ENCODE results near the gene NPC2.

Gene NPC2

DNA sequence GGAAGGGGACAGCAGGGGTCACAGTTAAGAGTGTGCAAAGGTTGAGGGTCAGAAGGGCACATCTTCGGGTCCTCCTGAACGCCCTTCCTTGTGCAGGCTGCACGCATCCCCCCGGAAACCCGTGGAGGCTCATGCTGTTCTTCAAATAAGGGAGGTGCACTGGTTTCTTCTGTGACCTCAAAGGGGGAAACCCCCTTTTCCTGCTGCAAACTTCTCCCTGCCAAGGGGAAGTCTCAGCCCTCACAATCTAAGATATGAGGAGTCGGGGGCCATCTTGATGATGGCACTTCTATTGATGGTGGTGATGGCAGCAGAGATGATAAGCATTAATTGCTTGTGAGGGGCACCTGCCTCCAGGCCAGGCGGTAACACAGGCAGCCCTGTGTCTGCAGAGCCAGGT lies 40.5 kb upstream of the NPC2 start:
- TF ChIP-seq, protein P1, sequence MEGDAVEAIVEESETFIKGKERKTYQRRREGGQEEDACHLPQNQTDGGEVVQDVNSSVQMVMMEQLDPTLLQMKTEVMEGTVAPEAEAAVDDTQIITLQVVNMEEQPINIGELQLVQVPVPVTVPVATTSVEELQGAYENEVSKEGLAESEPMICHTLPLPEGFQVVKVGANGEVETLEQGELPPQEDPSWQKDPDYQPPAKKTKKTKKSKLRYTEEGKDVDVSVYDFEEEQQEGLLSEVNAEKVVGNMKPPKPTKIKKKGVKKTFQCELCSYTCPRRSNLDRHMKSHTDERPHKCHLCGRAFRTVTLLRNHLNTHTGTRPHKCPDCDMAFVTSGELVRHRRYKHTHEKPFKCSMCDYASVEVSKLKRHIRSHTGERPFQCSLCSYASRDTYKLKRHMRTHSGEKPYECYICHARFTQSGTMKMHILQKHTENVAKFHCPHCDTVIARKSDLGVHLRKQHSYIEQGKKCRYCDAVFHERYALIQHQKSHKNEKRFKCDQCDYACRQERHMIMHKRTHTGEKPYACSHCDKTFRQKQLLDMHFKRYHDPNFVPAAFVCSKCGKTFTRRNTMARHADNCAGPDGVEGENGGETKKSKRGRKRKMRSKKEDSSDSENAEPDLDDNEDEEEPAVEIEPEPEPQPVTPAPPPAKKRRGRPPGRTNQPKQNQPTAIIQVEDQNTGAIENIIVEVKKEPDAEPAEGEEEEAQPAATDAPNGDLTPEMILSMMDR (IDR thresholded peaks at IDR 0.05; ENCODE audit: extremely low read depth, missing control alignments), result no peak
- no peak for DNase-seq (ENCODE audit: low spot score)

DNA sequence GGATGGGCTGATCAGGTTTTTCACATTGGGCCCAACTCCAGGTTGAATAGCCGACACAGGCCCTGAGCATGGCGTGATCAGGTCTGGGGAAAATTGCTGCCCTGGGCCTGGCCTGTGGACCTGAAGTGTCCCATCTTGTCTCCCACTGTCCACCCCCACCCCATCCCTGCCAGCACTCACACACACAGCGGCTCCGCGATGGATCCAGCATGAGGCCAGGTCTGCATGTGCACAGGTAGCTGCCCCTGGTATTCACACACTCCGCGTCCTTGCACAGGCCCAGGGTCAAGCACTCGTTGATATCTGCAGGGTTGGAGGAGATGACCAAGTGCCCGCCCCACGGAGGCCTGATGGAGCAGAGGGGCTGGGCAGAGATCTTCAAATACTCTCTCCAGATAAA lies 39.1 kb upstream of the NPC2 start:
- DNase-seq (ENCODE audit: low spot score), result no peak
- TF ChIP-seq, protein P1 (IDR thresholded peaks at IDR 0.05; ENCODE audit: extremely low read depth, missing control alignments), result no peak

DNA sequence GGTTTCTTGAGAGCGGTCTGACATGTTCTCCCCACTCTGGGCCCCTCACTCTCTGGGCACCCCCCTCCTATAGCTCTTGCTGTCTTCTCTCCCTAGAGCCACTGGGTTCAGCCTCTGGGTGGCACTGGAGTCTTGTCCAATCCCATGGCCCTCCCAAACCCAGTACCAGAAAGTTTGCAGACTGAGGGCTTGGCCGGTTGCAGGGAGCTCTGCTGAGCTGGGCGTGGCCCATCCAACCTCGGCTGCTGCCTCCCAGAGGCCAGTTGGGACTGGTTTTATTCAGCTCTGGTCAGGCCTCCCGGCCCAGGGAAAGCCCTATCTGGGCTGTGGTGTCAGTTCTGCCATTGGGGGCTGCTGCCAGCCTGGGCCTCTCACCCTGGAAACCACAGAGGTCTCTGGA lies 38.4 kb upstream of the NPC2 start:
- DNase-seq (ENCODE audit: low spot score), result no peak
- TF ChIP-seq, protein P1 (IDR thresholded peaks at IDR 0.05; ENCODE audit: extremely low read depth, missing control alignments), result no peak

DNA sequence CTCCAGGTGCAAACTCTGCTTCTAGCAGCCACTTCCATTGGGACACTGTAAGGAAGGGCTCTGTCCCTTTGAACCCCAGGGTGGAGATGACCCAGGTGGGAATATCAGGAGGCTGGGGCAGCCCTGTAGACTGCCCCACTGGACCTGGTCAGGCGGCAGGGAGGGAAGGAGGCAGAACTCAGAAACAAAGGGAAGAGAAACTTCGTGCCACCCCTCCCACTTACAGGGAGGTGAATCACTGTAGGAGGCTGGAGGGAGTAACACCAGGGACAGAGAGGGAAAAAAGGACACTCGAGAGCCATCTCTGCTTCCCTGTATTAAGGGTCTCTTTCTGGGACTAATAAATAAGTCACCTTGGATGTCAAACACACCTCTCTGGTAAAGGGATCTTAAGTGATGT lies 37.9 kb upstream of the NPC2 start:
- DNase-seq (ENCODE audit: low spot score), result no peak
- TF ChIP-seq, protein P1 (IDR thresholded peaks at IDR 0.05; ENCODE audit: extremely low read depth, missing control alignments), result no peak

DNA sequence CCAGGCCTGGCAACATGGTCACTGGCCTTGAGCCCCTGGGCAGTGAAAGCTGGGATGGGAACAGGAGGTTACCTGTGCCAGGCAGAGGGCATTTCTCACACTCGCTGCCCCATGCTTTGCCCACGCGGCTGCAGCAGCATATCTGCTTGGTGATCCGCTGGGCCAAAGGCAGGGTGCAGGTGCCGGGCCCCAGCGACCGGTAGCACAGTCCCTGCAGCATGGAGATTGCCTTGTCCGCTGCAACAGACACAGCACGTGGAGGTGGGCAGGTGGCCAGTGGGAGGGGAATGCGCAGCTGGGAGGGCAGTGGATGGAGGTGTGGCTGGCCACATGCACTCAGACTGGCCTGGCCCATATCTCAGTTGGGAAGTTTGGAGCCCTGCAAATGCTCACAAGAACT lies 35.8 kb upstream of the NPC2 start:
- TF ChIP-seq, protein P1 (IDR thresholded peaks at IDR 0.05; ENCODE audit: extremely low read depth, missing control alignments), result no peak
- DNase-seq (ENCODE audit: low spot score), result no peak

DNA sequence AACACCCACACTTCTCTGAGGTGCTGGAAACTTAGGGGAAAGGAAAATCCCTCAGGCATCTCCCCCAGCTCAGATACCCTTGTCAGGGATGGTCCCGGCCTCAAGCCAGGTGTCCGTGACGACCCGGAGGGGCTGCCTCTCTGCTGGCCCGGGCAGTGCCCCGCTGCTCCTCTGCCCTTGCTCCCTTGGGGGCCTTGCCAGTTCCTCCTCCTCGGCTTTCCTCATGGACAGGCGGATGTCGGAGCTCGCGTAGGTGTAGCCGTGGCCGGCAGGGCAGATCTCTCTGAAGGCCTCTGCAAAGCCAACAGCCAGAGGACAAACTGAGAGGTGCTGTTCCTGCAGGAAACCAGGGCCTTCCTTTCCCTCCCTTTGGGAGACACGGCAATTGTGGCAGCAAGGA lies 35.3 kb upstream of the NPC2 start:
- no peak for DNase-seq (ENCODE audit: low spot score)
- TF ChIP-seq, protein P1 (IDR thresholded peaks at IDR 0.05; ENCODE audit: extremely low read depth, missing control alignments), result no peak

DNA sequence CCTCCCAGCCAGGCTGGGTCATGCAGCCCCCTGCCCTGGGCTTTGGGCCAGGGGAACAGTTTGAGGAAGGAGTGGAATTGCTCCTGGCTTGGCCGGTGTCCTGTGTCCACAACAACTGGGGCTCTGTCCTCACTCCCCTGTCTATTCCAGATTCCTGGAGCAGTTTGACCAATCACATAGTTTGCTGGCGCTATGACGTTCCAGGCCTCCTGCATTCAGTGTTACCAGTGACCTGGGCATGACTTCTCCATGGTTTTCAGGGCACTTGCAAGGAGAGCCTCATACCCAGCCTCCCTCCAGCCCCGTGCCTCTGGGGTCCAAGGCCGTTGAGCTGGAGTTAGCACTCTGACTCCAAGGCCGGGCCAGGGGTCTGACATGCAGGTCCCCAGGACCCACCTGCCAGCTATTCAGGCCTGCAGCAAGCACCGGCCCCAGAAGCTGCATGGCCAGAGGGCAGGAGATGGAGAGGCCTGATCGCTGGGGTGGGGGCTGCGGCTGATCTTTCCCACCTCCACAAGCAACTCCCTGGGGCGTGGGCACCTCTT lies 34.7 kb upstream of the NPC2 start:
- TF ChIP-seq, protein P1 (IDR thresholded peaks at IDR 0.05; ENCODE audit: extremely low read depth, missing control alignments), result no peak
- no peak for DNase-seq (ENCODE audit: low spot score)
